Left ventricle myocardium inferior (tissue), 1 donor: Measurements from ENCODE around the gene OR52M1. TPM values are rescaled to one million over a fixed set of nuclear protein-coding genes. Genes with fewer than 3 reads are reported as not detected.

Experiments used
- DNase-seq: peaks from one replicate; pipeline ENCODE4 v3.0.0-alpha.2; 2020
- H3K27ac ChIP-seq: fragments of 200-600 bp; replicated peaks from 2 replicates; pipeline ENCODE4 v1.8.0; 2021
- H3K27me3 ChIP-seq: fragments of 200-600 bp; 2 replicates; pipeline ENCODE4 v1.8.0; 2021; ENCODE audit warnings: low read depth
- H3K36me3 ChIP-seq: fragments of 200-600 bp; 2 replicates; pipeline ENCODE4 v1.8.0; 2021
- H3K4me1 ChIP-seq: fragments of 200-600 bp; 2 replicates; pipeline ENCODE4 v1.8.0; 2021
- H3K4me3 ChIP-seq: fragments of 200-600 bp; 2 replicates; pipeline ENCODE4 v1.8.0; 2021; ENCODE audit warnings: mild to moderate bottlenecking, moderate library complexity
- H3K9me3 ChIP-seq: fragments of 200-600 bp; replicated peaks from 2 replicates; pipeline ENCODE4 v1.8.0; 2021
- intact Hi-C: fragments of 100-400 bp; cut with micrococcal nuclease; formaldehyde crosslinking; loops from one replicate; pipeline ENCODE4 v1.11.0; 2022
- total RNA-seq: library from RNA; stranded (reverse); fragmentation: NEBNext Ultra II Directional; extraction: Animal tissue kit (Norgen Biotek cat#: 25700); gene quantifications from one replicate; pipeline ENCODE4 v1.2.1, GENCODE V29; 2021
- TF ChIP-seq, protein P1 (sequence below): fragments of 200-600 bp; IDR thresholded peaks from 2 replicates; pipeline ENCODE4 v1.8.0; 2021; ENCODE audit warnings: antibody characterized with exemption, mild to moderate bottlenecking, borderline replicate concordance
- donor health status: DM: no; HTN: yes; CAD: no; lungs with severe emphysema.

Gene OR52M1
- total RNA-seq, 1 donor from 2014 or later: not detected

DNA sequence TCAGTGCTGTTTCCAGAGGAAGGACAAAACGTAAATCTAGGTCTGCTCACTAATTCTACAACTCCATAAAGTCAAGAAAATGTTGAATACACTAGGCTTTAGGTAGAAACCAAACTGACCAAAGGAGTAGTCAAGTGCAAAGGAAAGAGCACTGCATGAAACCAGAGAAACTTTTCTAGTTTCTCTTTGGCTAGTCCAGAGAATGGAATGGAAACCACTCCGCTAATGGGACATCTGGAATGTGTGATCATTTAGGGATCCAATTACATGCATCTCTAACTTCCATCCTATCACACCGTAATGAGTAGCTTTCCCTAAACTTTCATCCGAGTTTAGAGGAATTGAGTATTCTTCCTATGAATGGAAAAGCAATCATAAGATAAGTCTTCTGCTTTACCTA lies 2.4 kb downstream of the OR52M1 start:
- Histone ChIP-seq H3K36me3 (no peaks in the 10 kb centered on the region), H3K27me3 (peaks cover 10% of the 10 kb centered on the region), H3K27ac (no peak overlapping the region), H3K4me3 (no peak overlapping the region), H3K4me1 (no peaks in the 10 kb centered on the region), H3K9me3 (peaks cover 17% of the 10 kb centered on the region)
- no peak for DNase-seq
- TF ChIP-seq, protein P1, sequence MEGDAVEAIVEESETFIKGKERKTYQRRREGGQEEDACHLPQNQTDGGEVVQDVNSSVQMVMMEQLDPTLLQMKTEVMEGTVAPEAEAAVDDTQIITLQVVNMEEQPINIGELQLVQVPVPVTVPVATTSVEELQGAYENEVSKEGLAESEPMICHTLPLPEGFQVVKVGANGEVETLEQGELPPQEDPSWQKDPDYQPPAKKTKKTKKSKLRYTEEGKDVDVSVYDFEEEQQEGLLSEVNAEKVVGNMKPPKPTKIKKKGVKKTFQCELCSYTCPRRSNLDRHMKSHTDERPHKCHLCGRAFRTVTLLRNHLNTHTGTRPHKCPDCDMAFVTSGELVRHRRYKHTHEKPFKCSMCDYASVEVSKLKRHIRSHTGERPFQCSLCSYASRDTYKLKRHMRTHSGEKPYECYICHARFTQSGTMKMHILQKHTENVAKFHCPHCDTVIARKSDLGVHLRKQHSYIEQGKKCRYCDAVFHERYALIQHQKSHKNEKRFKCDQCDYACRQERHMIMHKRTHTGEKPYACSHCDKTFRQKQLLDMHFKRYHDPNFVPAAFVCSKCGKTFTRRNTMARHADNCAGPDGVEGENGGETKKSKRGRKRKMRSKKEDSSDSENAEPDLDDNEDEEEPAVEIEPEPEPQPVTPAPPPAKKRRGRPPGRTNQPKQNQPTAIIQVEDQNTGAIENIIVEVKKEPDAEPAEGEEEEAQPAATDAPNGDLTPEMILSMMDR: no peak
- intact Hi-C loops: loop anchor here (10.0 kb wide), 1 partner anchor 363 kb away; no protein-coding TSS in a partner anchor

DNA sequence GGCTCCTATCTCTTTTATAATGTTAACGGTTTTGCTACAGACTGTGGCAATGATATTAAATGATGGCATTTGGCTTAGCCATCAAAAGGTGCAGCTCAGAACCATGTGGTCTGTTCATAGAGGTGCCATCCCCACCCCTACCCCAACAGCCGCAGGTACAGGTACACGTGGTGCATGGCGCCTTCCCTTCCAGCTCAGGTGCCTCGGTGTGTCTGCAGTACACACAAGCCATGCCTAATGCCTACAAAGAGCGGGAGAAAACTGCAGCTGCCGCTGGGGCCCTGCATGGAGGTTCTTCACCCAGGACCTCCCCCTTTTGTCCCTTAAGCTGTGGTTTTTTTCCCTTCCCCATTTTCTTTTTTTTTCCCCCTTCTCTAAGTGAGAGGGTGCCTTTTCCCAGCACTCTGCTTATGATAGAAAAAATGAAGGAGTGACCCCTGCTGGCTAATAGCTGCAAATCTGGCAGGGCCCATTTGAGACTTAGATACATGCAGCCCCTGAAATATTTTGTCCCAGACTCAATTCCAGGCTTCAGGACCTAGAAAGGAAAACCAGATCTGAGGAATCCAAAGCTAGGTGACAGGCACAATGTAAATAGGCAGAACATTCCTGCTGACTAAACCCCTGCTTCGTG lies 6.5 kb downstream of the OR52M1 start:
- no peak for DNase-seq
- TF ChIP-seq, protein P1: no peak
- H3K36me3 ChIP-seq: no peaks in the 10 kb centered on the region
- H3K9me3 ChIP-seq: peaks cover 17% of the 10 kb centered on the region
- no peaks in the 10 kb centered on the region for H3K4me1 ChIP-seq
- peaks cover 22% of the 10 kb centered on the region for H3K27me3 ChIP-seq
- no peak overlapping the region for H3K4me3 ChIP-seq
- H3K27ac ChIP-seq: no peak overlapping the region
- intact Hi-C loops: no loop called here

DNA sequence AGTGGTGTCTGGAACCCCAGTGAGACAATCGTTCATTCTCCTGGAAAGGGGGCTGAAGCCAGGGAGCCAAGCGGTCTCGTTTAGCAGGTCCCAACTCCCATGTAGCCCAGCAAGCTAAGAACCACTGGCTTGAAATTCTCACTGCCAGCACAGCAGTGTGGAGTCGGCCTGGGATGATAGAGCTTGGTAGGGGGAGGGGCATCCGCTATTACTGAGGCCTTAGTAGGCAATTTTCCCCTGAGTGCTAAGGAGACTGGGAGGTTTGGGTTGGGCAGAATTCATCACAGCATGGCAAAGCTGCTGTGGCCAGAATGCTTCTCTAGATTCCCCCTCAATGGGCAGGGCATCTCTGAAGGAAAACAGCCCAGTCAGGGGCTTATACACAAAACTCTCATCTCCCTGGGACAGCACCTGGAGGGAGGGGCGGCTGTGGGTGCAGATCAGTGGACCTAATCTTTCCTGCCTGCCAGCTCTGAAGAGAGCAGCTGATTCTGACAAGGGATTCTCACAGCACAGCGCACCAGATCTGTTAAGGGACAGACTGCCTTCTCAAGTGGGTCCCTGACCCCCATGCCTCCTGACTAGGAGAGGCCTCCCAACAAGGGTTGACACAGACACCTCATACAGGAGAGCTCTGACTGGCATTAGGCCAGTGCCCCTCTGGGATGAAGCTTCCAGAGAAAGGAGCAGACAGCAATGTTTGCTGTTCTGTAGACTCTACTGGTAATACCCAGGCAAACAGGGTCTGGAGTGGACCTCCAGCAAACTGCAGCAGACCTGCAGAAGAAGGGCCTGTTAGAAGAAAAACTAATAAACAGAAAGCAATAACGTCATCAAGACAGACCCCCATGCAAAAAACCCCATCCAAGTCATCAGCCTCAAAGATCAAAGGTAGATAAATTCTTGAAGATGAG lies 14.8 kb downstream of the OR52M1 start:
- TF ChIP-seq, protein P1: no peak
- Histone ChIP-seq H3K4me1 (no peaks in the 10 kb centered on the region), H3K4me3 (no peak overlapping the region), H3K27ac (no peak overlapping the region), H3K36me3 (no peaks in the 10 kb centered on the region), H3K27me3 (peaks cover 23% of the 10 kb centered on the region), H3K9me3 (peaks cover 19% of the 10 kb centered on the region)
- intact Hi-C loops: no loop called here
- DNase-seq: no peak

DNA sequence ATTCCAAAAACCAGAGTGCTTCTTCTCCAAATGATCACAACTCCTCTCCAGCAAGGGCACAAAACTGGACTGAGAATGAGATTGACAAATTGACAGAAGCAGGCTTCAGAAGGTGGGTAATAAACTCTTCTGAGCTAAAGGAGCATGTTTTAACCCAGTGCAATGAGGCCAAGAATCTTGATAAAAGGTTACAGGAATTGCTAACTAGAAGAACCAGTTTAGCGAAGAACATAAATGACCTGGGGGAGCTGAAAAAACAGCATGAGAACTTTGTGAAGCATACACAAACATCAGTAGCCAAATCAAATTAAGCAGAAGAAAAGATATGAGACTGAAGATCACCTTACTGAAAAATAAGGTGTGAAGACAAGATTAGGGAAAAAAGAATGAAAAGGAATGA lies 15.5 kb downstream of the OR52M1 start:
- DNase-seq: no peak
- TF ChIP-seq, protein P1: no peak
- H3K9me3 ChIP-seq: peaks cover 21% of the 10 kb centered on the region
- H3K36me3 ChIP-seq: no peaks in the 10 kb centered on the region
- intact Hi-C loops: no loop called here
- H3K4me1 ChIP-seq: no peaks in the 10 kb centered on the region
- H3K27ac ChIP-seq: no peak overlapping the region
- H3K27me3 ChIP-seq: peaks cover 23% of the 10 kb centered on the region
- H3K4me3 ChIP-seq: no peak overlapping the region

DNA sequence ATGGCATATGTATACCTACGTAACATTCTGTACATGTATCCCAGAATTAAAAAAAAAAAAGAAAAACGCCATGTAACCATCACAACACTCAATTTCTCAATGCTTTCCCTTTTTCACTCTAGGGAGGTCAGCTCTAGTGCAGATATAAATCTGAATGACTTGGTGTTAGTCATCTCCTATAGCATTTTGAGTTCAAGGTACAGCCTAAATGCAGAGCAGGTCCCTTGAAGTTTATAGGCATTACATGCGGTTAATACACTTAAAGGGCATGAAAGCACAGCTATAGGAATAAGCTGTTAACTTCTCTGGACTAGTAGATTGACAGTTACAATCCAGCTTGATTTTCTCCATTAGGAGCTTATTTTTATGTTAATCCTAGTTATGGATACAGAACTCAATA lies 20.4 kb downstream of the OR52M1 start:
- DNase-seq: no peak
- TF ChIP-seq, protein P1: no peak
- intact Hi-C loops: no loop called here
- Histone ChIP-seq H3K4me3 (no peak overlapping the region), H3K4me1 (no peaks in the 10 kb centered on the region), H3K36me3 (no peaks in the 10 kb centered on the region), H3K27ac (no peak overlapping the region), H3K9me3 (peaks cover 21% of the 10 kb centered on the region), H3K27me3 (peaks cover 8% of the 10 kb centered on the region)
